ENCODE measurements around the gene CHFR. TPM values are rescaled to one million over a fixed set of nuclear protein-coding genes. Genes with fewer than 3 reads are reported as not detected.
"Not testable (repeated sequence)": the region's sequence is repeated elsewhere in the genome, so short reads cannot be mapped to it uniquely, and the experiment has no call there.

Gene CHFR
- total RNA-seq, 1 experiment from 2014 or later: 53.3 TPM

DNA sequence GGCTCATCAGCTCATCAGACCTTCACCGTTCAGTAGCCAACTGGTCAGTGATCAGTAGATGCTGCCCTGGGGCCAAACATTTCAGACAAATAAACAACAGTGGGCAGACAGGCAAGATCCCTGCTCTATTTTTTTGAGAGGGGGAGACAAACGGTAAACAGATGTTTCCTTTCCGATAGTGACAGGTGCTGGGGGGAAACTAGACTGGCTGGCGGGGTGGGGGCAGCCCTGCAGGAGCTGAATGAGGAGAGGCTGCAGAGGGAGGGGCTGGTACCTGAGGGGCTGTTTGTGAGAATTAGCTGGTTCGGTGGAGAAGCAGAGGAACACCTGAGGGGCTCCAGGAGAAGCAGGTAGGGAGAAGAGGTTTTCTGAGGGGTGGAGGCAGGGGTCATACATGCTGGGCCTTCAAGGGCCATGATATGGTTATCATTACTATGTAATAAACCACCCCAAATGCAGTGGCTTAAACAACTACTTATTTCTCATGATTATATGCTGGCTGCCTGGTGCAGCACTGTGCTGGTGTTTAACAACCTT lies 50.5 kb downstream of the CHFR start:
- no peak for DNase-seq
- Histone ChIP-seq H2AK5ac (ENCODE audit: insufficient read length, low read length) (no peak overlapping the region), H3K9ac (ENCODE audit: extremely low read depth, insufficient read length, low read length) (no peak overlapping the region), H3K14ac (ENCODE audit: insufficient read depth, low read length) (no peak overlapping the region), H3K4me1 (ENCODE audit: insufficient read depth, low read length) (no peaks in the 10 kb centered on the region), H2BK12ac (ENCODE audit: insufficient read length, low read depth, low read length) (no peak overlapping the region), H2BK5ac (ENCODE audit: insufficient read length, low read length) (no peak overlapping the region), H4K91ac (ENCODE audit: insufficient read length, low read depth, low read length) (no peak overlapping the region), H2AFZ (ENCODE audit: low read length) (no peak overlapping the region), H3K4ac (ENCODE audit: low read depth, low read length) (no peak overlapping the region), H3K23me2 (ENCODE audit: insufficient read length, low read depth, low read length, poor library complexity, severe bottlenecking) (no peaks in the 10 kb centered on the region), H3K79me1 (ENCODE audit: insufficient read depth, low read depth, low read length, poor library complexity, severe bottlenecking) (no peaks in the 10 kb centered on the region), H3T11ph (ENCODE audit: low read length) (no peak overlapping the region), H4K8ac (replicated peaks; ENCODE audit: insufficient read length, low read depth, low read length) (no peak overlapping the region), H3K79me2 (ENCODE audit: insufficient read depth, low read length) (no peaks in the 10 kb centered on the region), H3K27ac (ENCODE audit: insufficient read length, low read depth, low read length) (no peak overlapping the region), H3K56ac (ENCODE audit: insufficient read length, low read depth, low read length) (no peak overlapping the region), H3K18ac (ENCODE audit: insufficient read length, low read depth, low read length) (no peak overlapping the region), H3K23ac (ENCODE audit: insufficient read length, low read depth, low read length) (no peak overlapping the region), H4K20me1 (ENCODE audit: control insufficient read depth, insufficient read depth, insufficient read length) (no peaks in the 10 kb centered on the region), H3K27me3 (ENCODE audit: insufficient read depth, low read length) (no peaks in the 10 kb centered on the region), H2BK120ac (ENCODE audit: low read depth, low read length, poor library complexity, severe bottlenecking) (no peak overlapping the region), H3K9me3 (ENCODE audit: control insufficient read depth, low read depth, low read length) (no peaks in the 10 kb centered on the region), H4K5ac (ENCODE audit: insufficient read length, low read depth, low read length) (no peak overlapping the region), H2BK15ac (ENCODE audit: low read depth, low read length) (no peak overlapping the region), H3K4me2 (ENCODE audit: insufficient read depth, insufficient read length, low read length) (no peak overlapping the region), H2BK20ac (ENCODE audit: low read depth, low read length, poor library complexity, severe bottlenecking) (no peak overlapping the region)
- H3K4me3 Mint-ChIP-seq: no peak overlapping the region; a peak in 1 of 5 replicates
- peaks cover 10 to 35% (median 15%) of the 10 kb centered on the region in 3 experiments for H3K36me3 Mint-ChIP-seq (ENCODE audit: insufficient read depth in 1 of 3, low read depth in 3 of 3)
- TF ChIP-seq, protein P1, sequence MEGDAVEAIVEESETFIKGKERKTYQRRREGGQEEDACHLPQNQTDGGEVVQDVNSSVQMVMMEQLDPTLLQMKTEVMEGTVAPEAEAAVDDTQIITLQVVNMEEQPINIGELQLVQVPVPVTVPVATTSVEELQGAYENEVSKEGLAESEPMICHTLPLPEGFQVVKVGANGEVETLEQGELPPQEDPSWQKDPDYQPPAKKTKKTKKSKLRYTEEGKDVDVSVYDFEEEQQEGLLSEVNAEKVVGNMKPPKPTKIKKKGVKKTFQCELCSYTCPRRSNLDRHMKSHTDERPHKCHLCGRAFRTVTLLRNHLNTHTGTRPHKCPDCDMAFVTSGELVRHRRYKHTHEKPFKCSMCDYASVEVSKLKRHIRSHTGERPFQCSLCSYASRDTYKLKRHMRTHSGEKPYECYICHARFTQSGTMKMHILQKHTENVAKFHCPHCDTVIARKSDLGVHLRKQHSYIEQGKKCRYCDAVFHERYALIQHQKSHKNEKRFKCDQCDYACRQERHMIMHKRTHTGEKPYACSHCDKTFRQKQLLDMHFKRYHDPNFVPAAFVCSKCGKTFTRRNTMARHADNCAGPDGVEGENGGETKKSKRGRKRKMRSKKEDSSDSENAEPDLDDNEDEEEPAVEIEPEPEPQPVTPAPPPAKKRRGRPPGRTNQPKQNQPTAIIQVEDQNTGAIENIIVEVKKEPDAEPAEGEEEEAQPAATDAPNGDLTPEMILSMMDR (conservative IDR thresholded peaks at IDR 0.05): no peak
- no CpG with 5 or more reads among the region's 5 CpGs for WGBS (ENCODE audit: extremely low coverage, insufficient read length, low lambda C conversion rate)
- H3K27ac Mint-ChIP-seq: peak overlapping the region; percentile 58 to 98 (median 85); a peak in 5 of 7 replicates
- no peaks in the 10 kb centered on the region for H3K4me1 Mint-ChIP-seq
- H3K9me3 Mint-ChIP-seq: no peaks in the 10 kb centered on the region
- H3K27me3 Mint-ChIP-seq (ENCODE audit: low read depth): no peaks in the 10 kb centered on the region

DNA sequence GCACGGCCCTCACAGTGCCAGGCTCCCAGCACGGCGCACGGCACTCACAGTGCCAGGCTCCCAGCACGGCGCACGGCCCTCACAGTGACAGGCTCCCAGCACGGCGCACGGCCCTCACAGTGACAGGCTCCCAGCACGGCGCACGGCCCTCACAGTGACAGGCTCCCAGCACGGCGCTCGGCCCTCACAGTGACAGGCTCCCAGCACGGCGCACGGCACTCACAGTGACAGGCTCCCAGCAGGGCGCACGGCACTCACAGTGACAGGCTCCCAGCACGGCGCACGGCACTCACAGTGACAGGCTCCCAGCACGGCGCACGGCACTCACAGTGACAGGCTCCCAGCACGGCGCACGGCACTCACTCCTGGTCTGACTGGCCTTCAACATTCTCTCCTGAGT lies 51.2 kb downstream of the CHFR start:
- not testable (repeated sequence) for H4K8ac ChIP-seq (replicated peaks; ENCODE audit: insufficient read length, low read depth, low read length); H3K4me2 ChIP-seq (ENCODE audit: insufficient read depth, insufficient read length, low read length); H2BK120ac ChIP-seq (ENCODE audit: low read depth, low read length, poor library complexity, severe bottlenecking); DNase-seq; H3K18ac ChIP-seq (ENCODE audit: insufficient read length, low read depth, low read length); H4K20me1 ChIP-seq (ENCODE audit: control insufficient read depth, insufficient read depth, insufficient read length); H3K27me3 ChIP-seq (ENCODE audit: insufficient read depth, low read length); H3K4me1 ChIP-seq (ENCODE audit: insufficient read depth, low read length); H3K9me3 Mint-ChIP-seq; H2BK5ac ChIP-seq (ENCODE audit: insufficient read length, low read length); H4K5ac ChIP-seq (ENCODE audit: insufficient read length, low read depth, low read length); H2BK20ac ChIP-seq (ENCODE audit: low read depth, low read length, poor library complexity, severe bottlenecking); H3K27ac ChIP-seq (ENCODE audit: insufficient read length, low read depth, low read length); H2BK15ac ChIP-seq (ENCODE audit: low read depth, low read length); H3T11ph ChIP-seq (ENCODE audit: low read length); H3K56ac ChIP-seq (ENCODE audit: insufficient read length, low read depth, low read length); H3K4me3 Mint-ChIP-seq; H3K23me2 ChIP-seq (ENCODE audit: insufficient read length, low read depth, low read length, poor library complexity, severe bottlenecking); H3K4ac ChIP-seq (ENCODE audit: low read depth, low read length); H3K79me1 ChIP-seq (ENCODE audit: insufficient read depth, low read depth, low read length, poor library complexity, severe bottlenecking); H3K9me3 ChIP-seq (ENCODE audit: control insufficient read depth, low read depth, low read length); H3K4me1 Mint-ChIP-seq; H4K91ac ChIP-seq (ENCODE audit: insufficient read length, low read depth, low read length); H2AK5ac ChIP-seq (ENCODE audit: insufficient read length, low read length); H2AFZ ChIP-seq (ENCODE audit: low read length); H3K79me2 ChIP-seq (ENCODE audit: insufficient read depth, low read length); H3K9ac ChIP-seq (ENCODE audit: extremely low read depth, insufficient read length, low read length); H3K27me3 Mint-ChIP-seq (ENCODE audit: low read depth); H3K23ac ChIP-seq (ENCODE audit: insufficient read length, low read depth, low read length); H2BK12ac ChIP-seq (ENCODE audit: insufficient read length, low read depth, low read length); H3K14ac ChIP-seq (ENCODE audit: insufficient read depth, low read length)
- WGBS (ENCODE audit: extremely low coverage, insufficient read length, low lambda C conversion rate): no CpG with 5 or more reads among the region's 30 CpGs
- Mint-ChIP-seq H3K27ac (peak overlapping the region in 2 of 3 experiments; percentile 58 to 62; a peak in 3 of 7 replicates), H3K36me3 (ENCODE audit: insufficient read depth in 1 of 3, low read depth in 3 of 3) (peaks cover 7 to 30% (median 11%) of the 10 kb centered on the region in 3 experiments)

Data from H9 (cell line).